ENCODE data around the gene ITIH1.

The ITIH1 gene

DNA sequence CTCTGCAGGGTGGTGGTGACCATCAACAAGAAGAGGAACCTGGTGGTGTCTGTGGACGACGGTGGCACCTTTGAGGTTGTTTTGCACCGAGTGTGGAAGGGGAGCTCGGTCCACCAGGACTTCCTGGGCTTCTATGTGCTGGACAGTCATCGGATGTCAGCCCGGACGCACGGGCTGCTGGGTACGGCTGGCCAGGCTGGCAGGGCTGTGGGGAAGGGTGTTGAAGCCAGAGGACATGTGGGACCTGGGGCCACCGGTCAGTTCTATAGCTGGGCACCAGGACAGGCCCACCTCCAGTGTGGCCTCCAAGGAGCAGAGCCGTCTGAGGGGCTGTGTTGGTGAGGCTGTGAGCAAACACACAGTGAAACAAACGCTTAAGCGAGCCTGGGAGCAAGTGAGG lies 13.3 kb downstream of the ITIH1 start:
- no peak for DNase-seq

DNA sequence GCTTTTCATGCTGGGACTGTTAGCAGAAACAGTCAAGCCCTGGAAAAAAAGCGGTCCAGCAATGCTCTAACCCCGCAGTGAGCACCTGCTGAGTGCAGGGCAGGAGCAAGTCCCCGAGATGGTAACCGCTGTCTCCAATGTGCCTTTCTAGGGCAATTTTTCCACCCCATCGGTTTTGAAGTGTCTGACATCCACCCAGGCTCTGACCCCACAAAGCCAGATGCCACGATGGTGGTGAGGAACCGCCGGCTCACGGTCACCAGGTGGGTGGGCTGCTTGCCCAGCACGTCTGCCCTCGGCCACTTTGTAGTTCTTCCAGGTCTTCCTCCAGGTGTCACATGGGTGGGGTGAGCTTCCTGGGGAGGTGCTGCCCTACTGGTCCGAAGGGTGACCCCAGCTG lies 14.0 kb downstream of the ITIH1 start:
- no peak for DNase-seq

DNA sequence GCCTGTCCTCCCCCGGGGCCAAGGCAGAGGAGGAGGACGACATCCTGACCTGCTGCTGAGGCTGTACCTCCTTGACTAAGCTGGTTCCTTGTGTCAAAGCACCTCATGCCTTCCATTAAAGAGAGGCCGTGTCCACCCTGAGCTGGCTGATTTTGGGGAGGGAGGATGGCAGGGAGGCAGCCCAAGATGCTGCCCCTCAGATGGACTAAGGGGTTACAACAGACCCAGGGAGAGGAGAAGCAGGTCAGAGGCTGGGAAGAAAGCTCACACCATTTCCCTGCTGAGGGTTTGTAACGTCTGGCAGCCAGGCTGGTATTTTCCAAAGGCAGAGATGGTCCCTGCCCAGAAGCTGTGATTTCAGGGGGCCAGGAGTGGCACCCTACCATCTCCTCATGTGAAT lies 14.5 kb downstream of the ITIH1 start:
- no peak for DNase-seq

DNA sequence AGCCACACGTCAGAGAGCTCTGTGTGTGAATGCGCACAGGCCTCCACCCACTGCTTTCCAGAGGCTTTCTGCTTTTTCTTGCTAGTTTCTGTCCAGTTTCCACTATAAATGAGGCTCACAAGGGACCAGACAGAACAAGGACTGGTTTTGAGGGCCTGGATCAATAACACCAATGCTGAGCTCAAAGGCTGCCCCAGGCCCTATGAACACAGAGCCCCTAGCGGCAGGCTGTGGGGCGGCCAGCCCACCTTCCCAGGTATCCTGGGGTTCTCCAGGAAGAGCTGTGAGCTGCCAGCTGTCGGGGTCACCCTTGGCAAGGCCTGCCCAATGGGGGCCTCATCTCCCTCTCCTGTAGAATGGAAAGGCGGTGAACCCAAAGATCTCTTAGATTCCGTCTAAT lies 15.0 kb downstream of the ITIH1 start:
- no peak for DNase-seq

DNA sequence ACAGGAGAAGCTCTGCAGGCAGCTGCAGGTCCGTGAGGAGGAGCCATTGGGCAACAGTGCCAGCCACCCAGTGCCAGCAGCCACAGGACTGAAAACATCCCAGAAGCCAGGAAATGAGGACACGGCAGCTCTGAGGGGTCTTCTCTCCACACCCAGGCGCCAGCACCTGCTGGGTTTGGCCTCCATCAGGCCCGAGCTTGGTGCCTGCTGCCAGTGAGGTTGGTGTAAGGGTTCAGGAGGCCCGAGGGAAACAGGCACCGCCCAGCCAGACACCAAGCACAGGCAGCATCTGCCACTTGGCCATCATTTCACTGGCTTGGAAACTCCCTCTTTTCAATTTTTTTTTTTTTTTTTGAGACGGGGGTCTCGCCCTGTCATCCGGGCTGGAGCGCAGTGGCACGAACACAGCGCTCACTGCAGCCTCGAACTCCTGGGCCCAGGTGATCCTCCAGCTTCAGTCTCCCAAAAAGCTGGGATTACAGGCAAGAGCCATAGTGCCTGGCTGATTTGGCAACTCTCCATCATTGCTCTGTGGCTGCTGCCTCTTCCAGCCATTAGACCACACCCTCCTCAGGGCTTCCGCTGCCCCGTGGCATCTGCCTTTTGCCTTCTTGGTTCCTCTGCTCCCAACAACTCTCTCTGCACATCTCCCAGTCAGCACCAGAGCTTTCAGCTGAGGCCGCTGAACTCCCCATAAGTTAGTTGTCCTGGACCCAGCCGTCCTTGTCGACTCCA lies 15.7 kb downstream of the ITIH1 start:
- DNase-seq: no peak

DNA sequence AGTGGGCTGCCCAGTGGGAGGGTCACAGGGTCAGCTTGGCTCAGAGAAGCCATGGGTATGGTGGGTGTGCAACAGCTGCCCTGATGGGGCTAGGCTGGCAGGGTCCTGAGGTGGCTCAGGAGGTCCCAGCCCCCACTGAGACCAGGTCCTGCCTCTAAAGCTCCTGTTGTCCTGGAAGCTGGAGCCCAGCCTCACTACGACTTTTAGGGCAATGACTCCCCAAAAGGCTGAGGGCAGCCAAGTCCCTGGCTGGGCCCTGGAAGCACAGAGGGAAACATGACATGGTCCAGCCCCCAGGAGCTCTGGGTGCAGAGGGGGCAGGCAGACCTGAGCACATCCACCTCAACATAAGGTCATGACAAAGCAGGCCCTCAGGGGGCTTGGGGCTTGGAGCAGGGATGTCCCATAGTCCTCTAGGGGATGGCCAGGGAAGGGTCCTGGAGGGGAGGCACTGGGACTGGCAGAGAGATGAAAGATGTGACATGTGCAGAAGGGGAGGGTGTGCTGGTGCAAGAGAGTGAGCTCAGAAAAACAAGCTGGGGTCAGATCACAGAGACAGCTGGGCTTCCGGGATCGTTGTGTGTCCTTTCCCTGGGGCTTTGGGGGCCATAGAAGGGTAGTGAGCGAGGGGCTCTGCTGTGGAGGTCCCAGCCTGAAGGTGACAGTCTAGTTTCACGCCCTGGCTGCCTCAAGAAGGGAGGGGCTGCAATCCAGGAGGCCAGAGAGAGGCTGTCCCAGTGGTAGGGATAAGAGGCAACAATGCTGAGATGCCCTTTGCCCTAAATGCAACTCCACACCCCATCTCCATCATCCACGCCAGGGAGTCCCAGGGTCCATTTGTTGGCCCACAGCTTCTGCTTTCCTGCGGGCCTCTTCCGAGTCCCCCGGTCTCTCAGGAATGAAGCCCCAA lies 16.6 kb downstream of the ITIH1 start:
- DNase-seq: no peak

DNA sequence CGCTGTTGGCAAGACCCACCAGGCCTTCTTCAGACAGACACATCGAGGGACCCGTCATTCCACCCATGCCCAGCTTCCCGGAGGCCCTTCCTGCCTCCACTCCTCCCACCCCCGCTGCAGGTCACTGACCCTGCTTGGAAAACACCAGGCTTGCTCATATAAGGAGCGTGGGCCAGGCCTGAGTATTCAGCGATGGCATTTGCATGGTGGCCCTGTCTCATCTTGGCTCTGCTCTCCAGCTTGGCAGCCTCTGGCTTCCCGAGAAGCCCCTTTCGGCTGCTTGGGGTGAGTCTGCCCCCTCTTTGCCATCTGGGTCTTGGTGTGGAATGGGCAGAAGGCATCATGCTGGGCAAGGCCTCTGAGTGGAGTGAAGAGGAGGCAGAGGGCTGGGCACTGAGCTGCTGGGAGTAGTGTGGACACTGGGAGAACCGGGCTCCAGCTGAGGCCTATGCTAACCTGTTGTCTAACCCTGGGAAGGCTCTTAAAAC lies 17.3 kb downstream of the ITIH1 start, which contains the start of gene ITIH3:
Gene ITIH3, plus strand, starts transcription at position 185 of the 488 bp plus-strand sequence. Its CDS starts 8 bp downstream, at position 193.
- no peak for DNase-seq

DNA sequence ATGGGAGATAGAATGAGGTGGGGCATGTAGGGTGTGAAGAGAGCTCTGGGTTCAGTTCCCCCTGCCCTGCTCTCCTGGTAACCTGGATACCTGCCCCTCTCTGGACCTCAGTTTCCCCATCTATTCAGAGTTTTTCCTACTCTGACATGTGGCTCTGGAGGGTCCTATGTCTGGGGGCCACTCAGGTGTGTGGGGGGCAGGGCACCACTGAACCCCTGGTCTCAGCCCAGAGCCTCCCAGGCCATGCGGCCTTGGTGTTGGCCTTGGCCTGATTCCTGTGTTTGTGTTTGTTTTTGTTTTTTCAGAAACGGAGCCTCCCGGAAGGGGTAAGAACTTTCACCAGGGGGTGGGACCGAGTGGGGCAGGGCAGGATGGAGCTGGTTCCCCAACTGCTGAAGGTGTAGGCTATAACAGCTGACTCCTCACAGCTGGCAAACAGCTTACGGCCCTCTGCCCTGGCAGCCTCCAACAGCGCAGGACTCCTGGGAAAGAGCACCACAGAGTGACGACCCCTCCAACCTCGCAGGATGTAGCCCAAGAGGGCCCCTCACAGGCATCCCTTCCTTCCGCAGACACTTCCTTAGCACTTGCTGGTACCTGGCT lies 18.0 kb downstream of the ITIH1 start:
- no peak for DNase-seq

DNA sequence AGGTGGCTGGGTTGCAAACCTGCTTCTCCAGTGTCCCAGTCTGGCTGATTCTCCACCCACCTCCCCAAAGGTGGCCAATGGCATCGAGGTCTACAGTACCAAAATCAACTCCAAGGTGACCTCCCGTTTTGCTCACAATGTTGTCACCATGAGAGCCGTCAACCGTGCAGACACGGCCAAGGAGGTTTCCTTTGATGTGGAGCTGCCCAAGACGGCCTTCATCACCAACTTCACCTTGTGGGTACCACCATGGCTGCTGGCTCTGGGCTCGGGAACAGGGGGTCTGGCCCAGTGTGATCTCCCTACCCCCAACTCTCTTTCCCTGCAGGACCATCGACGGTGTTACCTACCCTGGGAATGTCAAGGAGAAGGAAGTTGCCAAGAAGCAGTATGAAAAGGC lies 19.0 kb downstream of the ITIH1 start:
- DNase-seq: no peak

DNA sequence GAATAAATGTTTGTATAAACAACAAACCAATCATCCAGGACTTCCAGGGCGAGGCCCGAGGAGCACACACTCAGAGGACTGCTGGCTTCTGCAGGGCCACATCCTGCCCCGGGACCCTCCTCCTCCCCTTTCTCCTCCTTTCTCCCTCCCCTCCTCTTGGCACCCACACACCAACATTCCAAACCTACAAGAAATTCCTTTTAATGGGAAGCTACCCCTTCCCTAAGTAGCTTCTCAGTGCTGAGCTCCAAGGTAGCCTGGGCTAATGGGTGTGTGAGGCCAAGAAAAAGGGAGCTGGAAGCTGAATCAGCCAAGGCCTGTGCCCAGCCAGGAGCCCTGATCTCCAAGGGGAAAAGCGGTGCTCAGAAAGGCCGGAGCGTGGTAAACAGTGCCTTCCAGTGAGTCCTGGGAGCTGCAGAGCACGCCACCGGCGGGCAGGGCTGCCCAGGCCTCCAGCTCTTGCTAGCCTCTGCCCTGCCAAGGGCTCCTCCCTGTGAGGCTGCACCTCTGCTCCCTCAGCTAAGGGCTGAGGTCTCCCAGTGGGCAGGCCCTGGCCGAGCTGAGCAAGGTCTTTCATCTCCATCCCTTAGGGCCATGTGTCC lies 21.1 kb downstream of the ITIH1 start:
- no peak for DNase-seq

DNA sequence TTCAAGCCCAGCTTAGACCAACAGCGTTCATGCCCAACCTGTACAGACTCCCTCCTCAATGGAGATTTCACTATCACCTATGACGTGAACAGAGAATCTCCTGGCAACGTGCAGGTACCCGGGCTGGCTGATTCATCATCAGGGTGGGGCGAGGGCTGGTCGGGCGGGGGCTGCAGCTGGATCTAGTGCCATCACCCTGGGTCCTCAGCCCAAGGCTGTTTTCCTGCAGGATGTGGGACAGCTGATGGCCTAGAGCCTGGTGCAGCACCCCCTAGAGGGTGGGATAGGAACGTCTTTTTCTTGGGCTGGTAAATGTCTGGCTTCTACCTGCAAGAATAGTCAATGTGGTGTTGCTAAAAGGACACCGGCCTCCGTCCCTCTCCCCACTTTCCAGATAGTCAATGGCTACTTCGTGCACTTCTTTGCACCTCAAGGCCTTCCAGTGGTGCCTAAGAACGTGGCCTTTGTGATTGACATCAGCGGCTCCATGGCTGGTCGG lies 21.6 kb downstream of the ITIH1 start:
- DNase-seq: no peak

DNA sequence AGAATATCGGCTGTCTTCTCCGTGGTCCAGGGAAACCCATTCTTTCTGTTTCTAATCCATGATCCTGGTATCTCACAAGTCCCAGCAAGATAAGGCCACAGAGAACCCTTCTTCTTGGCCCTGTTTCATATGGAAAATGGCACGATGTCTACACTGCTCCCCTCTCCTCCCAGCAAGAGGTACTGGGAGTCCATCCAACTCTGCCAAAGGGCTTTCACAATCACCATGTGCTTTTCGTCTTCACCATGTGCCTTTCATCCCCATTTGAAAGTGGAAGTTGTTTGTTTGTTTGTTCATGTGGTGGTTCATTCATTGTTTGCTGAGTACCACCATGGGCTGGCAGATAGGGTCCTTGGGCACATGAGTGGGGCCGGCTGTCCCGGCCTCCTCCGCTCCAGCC lies 22.7 kb downstream of the ITIH1 start:
- no peak for DNase-seq

DNA sequence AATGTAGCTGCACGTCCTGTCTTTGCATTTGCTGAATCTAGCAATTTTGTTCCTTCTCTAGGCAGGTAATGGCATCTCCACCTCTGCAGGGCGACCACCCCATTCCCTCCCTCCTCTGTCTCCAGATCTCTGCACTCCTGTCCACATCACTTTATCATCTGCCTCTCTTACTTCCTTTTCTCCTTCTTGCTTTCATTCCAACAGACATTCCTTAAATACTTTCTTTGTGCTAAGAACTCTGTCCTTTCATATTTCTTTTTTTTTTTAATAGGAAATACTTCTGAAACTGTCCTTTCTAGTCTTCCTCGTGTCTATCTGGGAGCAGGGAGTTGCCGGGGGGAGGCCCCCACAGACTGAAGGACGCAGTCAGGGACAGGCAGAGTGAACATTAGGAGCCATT lies 24.4 kb downstream of the ITIH1 start:
- no peak for DNase-seq

DNA sequence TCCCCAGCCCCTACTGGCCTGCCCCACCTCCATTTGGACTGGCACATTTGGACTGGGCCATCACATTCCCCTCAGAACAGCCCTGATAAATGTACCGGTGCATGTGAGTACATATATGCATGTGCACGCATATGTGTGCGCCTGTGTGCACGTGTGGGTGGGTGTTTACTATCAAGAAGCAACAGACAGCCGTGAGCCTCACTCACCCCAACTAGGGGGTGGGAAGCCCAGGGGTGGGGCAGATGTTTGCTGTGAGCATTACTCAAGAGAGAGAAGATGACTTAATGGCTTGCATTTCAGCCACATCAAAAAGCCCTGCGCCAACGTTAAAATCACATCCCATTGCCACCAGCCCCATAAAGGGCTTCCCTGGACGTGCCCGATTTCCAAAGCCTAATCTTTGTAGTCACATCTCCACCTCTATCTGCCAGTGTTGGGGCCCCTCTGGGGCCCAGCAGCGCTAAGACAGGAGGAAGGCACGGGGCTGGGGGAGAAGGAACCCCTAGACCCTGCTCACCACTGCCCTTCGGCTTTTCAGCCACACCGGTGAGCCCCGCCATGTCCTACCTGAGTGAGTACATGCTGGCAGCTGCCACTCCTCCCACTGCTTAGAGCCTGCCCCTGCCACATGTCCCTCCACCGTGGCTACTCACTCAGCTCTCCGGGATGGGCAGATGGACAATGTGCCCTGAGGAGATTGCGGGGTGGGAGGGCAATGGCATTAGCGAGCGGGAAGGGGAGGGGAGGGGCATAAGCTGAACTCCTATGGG lies 28.1 kb downstream of the ITIH1 start:
- DNase-seq: no peak

DNA sequence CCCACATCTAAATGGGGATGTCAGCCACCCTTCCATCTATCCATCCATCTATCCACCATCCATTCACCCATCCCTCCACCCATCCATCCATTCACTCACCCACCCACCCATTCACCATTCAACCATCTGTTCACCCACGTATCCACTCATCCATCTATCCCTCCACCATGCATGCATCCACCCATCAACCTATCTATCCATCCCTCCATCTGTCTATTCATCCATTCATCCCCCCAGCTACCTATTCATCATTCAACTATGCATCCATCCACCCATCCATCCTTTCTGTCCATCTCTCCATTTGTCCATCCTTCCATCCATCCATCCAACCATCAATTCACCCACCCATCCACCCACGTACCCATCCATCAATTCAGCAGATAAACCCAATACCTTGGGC lies 31.8 kb downstream of the ITIH1 start:
- DNase-seq: no peak

DNA sequence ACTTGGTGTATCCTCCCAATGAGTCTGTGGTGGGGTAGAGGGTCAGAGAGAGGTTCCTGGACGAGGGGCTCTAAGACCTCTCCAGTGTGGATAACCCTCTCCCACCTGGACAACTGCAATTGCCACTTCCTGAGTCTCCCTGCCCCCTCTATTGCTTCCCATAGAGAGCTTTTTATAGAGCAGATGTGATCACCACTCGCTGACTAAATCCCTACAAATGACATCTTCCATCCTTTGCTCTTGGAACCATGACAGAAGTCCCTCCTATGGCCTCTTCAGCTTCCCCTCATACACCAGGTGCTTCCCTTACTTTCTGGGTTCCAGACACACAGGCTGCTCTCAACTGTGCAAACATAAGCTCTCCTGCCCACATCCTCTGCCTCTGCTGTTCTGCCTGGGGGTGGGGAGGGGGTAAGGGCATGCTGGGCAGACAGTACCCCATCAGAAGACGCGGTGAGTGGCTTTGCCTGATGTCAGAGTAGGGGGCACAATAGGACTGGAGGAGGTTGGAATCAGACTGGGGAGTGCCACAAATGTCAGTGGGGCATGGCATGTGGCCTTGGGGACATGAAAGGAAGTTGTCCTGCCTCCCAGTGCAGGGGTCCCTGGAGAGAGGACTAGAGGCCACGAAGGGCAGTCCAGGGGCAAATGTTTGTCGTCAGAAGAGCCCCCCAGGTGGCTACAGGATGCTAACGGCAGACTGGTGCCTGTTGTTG lies 32.4 kb downstream of the ITIH1 start:
- DNase-seq: no peak

DNA sequence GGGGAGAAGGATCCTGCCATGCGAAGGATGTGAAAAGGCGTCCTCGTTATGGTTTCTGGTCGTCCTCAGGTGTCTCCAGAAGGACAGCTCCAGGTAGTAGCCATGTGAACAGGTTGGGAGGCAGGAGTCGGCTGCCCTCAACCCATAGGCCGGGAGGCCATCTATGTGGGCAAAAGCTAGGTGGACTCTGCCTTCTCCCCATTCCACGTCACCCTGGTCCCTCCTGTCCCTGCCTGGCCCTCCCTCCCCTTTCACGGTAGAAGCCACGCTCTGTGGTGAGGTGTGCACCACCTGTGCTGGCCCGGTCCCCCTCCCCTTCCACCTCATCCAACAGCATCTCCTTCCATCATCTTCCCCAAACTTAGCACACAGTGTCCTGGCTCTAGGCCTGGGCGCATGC lies 33.5 kb downstream of the ITIH1 start:
- DNase-seq: no peak

DNA sequence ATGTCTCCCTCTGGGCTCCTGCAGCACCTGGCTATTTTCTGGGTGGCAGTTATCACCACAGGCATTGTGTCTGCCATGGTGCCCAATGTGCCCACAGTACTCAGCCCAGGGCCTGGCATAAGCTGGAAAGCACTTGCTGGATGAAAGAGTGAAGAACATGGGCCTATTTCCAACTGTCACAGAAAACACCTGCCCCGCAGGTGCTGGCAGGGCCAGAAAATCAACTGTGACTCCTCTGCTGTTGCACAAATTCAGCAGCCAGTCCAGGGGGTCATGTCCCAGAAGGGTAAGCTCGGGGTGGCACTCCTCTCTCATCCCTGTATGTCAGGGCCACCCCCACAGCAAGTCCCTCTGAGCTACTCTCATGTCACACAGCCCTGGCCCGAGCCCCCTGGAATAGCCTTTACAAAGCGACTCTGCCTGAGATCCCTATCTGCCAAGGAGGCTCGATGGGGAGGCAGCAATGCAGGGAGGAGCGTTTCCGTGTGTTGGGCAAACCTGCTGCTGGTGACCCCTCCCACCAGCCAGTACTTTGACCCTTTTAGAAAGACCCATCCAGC lies 34.1 kb downstream of the ITIH1 start:
- DNase-seq: no peak

DNA sequence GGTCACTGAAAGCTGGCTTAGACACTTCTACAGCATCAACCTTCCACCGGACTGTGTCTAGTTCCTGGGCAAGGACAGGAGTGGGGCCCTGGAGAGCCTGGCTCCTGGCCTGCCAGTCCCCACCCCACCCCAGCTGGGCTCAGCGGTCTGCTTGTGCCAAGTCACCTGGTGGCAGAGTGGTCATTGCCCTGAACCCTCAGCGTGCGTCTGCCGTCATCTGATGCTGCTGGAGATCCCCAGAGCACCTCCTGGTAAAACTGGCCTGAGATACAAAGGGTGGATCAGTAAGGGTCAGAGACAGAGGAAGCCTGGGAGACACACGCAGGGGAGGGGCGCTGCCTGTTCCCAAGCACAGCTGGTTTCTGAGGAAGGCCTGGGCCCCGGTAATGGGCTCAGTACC lies 36.4 kb downstream of the ITIH1 start:
- no peak for DNase-seq

DNA sequence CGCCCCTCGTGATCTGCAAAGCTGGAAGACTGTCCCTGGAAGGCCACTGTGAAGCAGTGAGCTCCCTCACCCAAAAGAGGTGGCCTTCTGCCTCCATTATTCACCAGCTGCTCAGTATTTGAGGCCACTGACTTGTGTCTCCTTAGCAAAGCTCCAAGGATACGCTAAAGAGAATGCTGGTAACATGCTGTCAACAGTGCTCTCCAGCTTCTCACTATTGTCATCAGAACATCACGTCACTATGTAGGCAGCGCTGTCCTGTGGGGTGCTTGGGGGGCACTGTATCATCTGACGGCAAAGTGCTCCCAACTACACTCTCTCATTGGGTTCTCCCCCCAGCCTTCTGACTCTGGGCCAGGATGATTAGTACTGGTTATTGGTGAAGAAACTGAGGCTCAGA lies 38.8 kb downstream of the ITIH1 start:
- no peak for DNase-seq

DNA sequence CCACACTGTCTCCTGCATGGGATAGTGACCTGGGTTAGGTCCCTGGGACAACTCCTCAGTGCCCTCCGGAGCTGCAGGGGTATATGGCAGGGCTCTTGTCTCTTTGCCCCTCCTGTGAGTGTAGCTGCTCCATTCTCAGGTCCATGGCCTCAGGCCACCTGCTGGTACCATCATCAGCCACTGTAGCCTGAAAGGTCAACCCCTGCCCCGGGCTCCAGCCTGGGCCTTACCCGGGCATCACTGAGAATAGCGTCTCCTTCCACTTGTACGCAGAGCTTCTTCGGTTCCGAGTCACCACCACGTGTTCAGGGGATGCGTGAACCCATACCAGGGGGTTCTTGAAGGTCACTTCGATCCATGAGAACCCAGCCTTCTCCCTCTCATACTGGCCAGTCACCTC lies 39.3 kb downstream of the ITIH1 start:
- no peak for DNase-seq
